Stimulated activated CD8-positive, alpha-beta memory T cell treated with anti-CD3 and anti-CD28 coated beads, Interleukin-7, amount 100 ng/mL, for 1 hour (primary cell): ENCODE data around the gene DRD1.
"Not testable (repeated sequence)": the region's sequence is repeated elsewhere in the genome, so short reads cannot be mapped to it uniquely, and the experiment has no call there.

Experiments used
- DNase-seq, 2 donors: peaks; one replicate each; pipeline ENCODE4 v3.0.0-alpha.2; 2020; ENCODE audit warnings: low read depth in 2 of 2

Gene DRD1

DNA sequence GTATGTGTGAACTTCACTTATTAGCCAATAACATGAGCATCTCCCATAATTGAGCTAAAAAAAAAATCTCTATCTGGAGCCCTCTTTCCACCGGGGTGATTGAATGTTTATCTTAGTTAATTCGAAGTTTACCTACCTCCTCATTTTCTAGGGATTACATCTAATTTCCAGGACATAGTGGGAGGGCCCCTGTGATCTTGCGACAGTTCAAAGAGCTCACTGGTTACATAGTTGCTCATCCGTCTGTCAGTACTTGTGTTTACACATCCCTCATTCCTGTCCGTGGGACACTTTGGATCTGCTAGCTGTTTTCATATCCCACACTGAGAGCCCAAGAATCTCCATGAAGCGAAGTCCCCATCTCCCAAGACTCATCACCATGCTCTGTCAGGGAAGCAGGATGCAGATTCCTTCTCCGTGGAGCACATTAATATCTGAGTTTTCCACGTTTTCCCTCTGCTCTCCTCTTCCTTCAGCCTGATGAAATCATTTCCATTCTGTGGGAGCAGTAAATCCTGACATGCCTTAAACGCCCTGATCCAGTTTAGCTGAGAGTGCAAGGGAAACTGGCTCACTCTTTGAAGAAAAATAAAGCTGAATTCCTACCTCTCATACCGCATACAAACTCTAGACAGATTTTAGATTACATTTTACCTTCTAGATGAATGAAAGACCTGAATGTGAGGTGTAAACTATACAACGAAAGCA, 24.2 kb upstream of the DRD1 start:
- DNase-seq = no peak

GRCh38 chr5:175466700-175467318, 22.8 kb upstream of the DRD1 start:
- DNase-seq = no peak

- DNase-seq = no peak
These were observed 21.3 kb upstream of the DRD1 start for GRCh38 chr5:175465282-175465681.

GRCh38 chr5:175464942-175465233, 20.9 kb upstream of the DRD1 start:
- DNase-seq = no peak

- DNase-seq = peak; percentile 16 to 31
These were observed 20.3 kb upstream of the DRD1 start for GRCh38 chr5:175464074-175464941.

- DNase-seq = no peak
These were observed 19.7 kb upstream of the DRD1 start for GRCh38 chr5:175463641-175464040.

GRCh38 chr5:175461370-175461769, 17.4 kb upstream of the DRD1 start:
- no peak for DNase-seq

DNA sequence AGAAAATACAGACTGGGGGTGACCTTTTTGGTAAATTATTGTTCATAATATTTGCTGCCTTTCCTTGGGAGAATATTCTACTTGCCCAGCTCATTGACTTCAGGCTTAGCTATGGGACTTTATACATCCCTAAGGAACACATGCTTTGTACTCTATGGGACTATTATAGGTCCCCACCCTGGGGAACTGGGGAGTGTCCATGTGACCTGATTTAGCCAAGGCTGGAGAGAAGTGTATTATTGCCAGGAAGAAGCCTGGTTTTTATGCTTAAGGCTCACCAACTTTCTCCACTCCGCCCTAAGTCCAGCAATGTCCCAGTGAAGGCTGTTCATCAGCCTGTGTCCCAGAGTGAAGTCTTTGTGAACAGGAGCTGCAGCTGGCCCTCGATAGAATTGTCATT, 16.6 kb upstream of the DRD1 start:
- no peak for DNase-seq

- DNase-seq = no peak
These were observed 16.1 kb upstream of the DRD1 start for GRCh38 chr5:175460126-175460525.

- DNase-seq = no peak
These were observed 13.5 kb upstream of the DRD1 start for GRCh38 chr5:175457466-175457865.

DNA sequence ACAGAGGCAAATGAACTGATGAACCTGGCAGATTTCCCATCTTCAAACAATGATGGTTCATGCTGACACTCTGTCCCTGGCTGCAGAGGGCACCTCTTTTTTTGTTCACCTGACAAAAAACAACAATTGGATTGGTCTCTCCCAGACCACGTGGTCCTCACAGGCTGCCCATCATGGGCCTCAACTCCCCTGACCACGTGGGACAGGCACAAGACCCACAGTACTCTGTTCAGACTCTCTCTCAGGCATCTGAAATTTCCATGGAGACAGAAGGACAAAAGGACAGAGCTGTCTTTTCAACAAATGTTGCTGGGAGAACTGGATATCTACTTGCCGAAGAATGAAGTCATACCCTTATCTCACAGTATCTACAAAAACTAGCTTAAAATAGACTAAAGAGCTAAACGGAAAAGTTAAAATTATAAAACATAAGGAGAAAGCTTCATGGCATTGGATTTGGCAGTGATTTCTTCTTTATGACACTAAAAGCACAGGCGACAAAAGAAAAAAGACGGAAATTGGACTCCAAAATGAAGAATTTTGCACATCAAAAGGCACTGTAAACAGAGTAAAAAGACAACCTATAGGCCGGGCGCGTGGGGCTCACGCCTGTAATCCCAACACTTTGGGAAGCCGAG, 12.2 kb upstream of the DRD1 start:
- DNase-seq = no peak

- not testable (repeated sequence) for DNase-seq
These were observed 10.4 kb upstream of the DRD1 start for GRCh38 chr5:175454338-175454737.

GRCh38 chr5:175452166-175452565, 8.2 kb upstream of the DRD1 start:
- no peak for DNase-seq

- no peak for DNase-seq
These were observed 4.3 kb upstream of the DRD1 start for GRCh38 chr5:175448276-175448675.

DNA sequence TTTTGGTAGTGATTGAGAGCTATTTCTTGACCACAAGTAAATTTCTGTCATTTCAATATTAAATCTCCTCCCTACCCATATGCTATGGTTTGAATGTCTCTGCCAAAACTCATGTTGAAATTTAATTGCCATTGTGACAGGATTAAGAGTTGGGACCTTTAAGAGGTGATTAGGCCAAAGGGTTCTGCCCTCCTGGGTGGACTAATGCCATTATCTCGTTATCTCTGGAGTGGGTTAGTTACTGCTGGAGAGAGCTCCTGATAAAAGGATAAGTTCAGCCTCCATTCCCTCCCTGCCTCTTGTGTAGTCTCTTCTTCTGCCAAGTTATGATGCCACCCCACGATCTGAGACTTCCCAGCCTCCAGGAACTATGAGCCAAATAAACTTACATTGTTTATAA, 3.6 kb upstream of the DRD1 start:
- DNase-seq = no peak

- DNase-seq = not testable (repeated sequence)
These were observed 2.4 kb upstream of the DRD1 start for GRCh38 chr5:175446378-175446777.

DNA sequence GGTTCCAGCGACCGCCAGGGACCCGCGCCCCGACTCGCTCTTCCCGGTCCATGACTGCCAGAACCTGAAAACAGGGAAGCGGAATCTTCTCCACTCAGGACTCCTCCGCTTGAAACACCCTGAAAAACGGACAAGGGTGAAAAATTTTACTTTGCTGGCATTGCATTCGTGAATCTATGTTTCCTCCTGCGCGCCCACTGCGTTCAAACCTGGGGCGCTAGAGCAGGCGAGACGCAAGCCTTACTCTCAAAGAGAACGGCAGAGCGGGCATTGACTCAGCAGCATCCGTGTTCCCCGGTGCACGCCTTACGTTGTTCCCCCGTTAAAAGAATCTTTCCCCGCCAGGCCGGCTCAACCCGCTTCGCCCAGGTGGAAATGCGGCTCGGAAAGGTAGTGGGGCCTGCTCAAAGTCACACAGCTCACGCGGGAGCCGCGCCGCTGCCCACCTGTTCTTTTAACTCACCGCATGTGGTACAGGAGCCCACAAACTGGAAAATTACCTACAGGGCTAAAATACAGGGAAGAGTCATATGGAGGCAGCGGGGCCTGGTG, 999 bp upstream of the DRD1 start:
- no peak for DNase-seq

GRCh38 chr5:175443514-175444059, 395 bp downstream of the DRD1 start:
- no peak for DNase-seq

- no peak for DNase-seq
These were observed 5.6 kb downstream of the DRD1 start for GRCh38 chr5:175438234-175438857.

- DNase-seq = no peak
These were observed 7.6 kb downstream of the DRD1 start for GRCh38 chr5:175436359-175436758.

DNA sequence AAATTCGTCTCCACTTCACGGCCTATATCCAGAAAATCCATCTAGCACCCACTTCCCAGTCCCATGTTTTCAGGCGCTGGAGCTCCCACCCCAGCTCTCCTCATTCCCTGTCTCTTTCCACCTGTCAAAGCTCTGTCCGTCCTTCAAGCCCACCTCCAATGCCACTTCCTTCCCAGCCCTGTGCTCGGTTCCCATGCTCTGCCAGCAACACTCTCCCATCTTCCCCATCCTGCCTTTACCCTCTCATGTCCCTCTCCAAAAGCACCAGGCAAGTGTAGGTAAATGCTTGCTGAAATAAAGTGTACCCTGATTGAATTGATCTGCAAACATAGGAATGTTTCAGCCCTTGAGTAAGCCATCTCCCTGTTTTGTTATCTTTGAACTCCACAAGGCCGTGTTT, 9.2 kb downstream of the DRD1 start:
- DNase-seq = no peak
